Gastrocnemius medialis (tissue), 4 donors: ENCODE measurements around the gene SLC16A13.

Experiments
- POLR2A ChIP-seq, 2 donors: fragments of 450-650 bp; IDR thresholded peaks; one replicate each; pipeline ENCODE4 v1.6.1; 2017; ENCODE audit warnings: antibody characterized with exemption in 2 of 2, mild to moderate bottlenecking in 2 of 2, moderate library complexity in 2 of 2
- TF ChIP-seq, protein P1 (sequence below), 5 experiments: fragments of 450-650 bp in 3 of 5; fragments of 200-600 bp in 2 of 5; sonication (generic) in 2 of 5; IDR thresholded peaks in 4 of 5; conservative IDR thresholded peaks in 1 of 5; 1 replicate in 4 of 5; 2 replicates in 1 of 5; pipeline ENCODE4 v1.5.1; 2016 to 2019; ENCODE audit warnings: antibody characterized with exemption in 5 of 5, mild to moderate bottlenecking in 3 of 5, moderate library complexity in 3 of 5

DNA sequence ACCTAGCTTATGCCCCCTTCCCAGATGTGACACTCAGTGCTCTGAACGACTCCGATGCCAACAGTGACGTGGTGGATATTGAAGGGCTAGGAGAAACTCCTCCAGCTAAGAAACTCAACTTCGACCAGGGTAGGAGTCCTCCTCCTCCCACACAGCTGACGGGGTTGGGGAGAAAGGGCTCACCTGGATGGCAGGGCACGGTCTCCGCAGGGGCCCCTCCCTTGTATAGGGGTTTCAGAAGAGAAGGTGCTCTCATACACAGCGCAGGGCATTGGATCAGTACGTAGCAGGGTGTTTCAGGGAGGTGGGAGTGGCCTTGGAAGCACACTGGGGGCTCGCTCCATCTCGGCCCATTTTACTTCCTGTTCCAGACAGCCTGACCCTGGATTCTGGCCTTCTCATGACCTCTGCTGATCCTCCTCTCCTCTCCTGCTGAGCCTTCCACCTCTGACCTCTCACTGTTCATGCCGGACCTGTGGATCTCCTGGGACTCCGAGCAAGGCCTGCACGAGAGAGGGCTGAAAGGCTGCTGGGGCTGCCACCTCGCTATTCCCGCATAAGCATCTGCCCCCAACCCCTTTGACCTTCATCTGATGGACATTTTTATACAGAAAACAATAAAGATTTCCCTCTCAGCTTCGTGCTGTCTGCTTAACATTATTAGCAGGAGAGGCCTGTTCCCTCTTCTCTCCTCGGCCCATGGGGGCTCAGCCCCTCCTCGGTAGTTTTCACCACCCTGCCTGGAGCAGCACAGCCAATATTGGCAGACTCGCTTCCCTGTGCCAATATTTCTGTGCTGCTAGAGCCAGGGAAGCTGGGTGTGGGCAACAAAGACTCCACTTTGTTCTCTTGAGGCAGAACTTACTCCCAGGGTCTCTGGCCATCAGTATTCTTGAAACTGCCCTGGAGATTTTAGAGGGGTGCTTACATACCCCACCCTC lies 18.7 kb upstream of the SLC16A13 start:
- TF ChIP-seq, protein P1, sequence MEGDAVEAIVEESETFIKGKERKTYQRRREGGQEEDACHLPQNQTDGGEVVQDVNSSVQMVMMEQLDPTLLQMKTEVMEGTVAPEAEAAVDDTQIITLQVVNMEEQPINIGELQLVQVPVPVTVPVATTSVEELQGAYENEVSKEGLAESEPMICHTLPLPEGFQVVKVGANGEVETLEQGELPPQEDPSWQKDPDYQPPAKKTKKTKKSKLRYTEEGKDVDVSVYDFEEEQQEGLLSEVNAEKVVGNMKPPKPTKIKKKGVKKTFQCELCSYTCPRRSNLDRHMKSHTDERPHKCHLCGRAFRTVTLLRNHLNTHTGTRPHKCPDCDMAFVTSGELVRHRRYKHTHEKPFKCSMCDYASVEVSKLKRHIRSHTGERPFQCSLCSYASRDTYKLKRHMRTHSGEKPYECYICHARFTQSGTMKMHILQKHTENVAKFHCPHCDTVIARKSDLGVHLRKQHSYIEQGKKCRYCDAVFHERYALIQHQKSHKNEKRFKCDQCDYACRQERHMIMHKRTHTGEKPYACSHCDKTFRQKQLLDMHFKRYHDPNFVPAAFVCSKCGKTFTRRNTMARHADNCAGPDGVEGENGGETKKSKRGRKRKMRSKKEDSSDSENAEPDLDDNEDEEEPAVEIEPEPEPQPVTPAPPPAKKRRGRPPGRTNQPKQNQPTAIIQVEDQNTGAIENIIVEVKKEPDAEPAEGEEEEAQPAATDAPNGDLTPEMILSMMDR (IDR thresholded peaks at IDR 0.05 in 4 of 5, conservative IDR thresholded peaks at IDR 0.05 in 1 of 5), result no peak
- TF ChIP-seq POLR2A (IDR thresholded peaks at IDR 0.05), result no peak
